ENCODE results near the gene CIROP. TPM values are rescaled to one million over a fixed set of nuclear protein-coding genes. Genes with fewer than 3 reads are reported as not detected.
A peak's percentile ranks its signal among the peaks of the same experiment; 100 is the strongest.

Gene CIROP
- total and polyA plus RNA-seq, 2 donors from 2014 or later = not detected

GRCh38 chr14:23055147-23055550, 49.6 kb downstream of the CIROP start:
- Histone ChIP-seq H3K36me3 (ENCODE audit: control insufficient read depth in 2 of 3, insufficient read depth in 3 of 3, low read length in 3 of 3) (peaks cover 2 to 10% (median 7%) of the 10 kb centered on the region in 3 donors), H3K9me3 (ENCODE audit: control insufficient read depth in 2 of 3, insufficient read depth in 1 of 3, low read length in 3 of 3) (no peaks in the 10 kb centered on the region), H3K27ac (ENCODE audit: low read depth in 2 of 2, low read length in 2 of 2) (no peak overlapping the region), H3K4me3 (ENCODE audit: low read length in 3 of 3) (no peak overlapping the region), H3K27me3 (ENCODE audit: control insufficient read depth, insufficient read depth, low read length) (no peaks in the 10 kb centered on the region), H3K9ac (ENCODE audit: low read length in 3 of 3) (no peak overlapping the region), H3K4me1 (ENCODE audit: control insufficient read depth in 2 of 3, insufficient read depth in 2 of 3, low read depth in 1 of 3, low read length in 3 of 3) (peaks cover 0 to 8% (median 4%) of the 10 kb centered on the region in 3 donors)
- FAIRE-seq (no peak), DNase-seq (peak in 1 of 5 donors; percentile 49)
- no peak for TF ChIP-seq CTCF (IDR thresholded peaks at IDR 0.05; ENCODE audit: borderline replicate concordance, extremely low read depth, insufficient read depth)
- intact Hi-C loops (cut with DNase I) = loop anchor here (5.0 kb wide), 1 partner anchor 68 kb away; no protein-coding TSS in a partner anchor

- H3K4me3 ChIP-seq (ENCODE audit: low read length in 3 of 3) = no peak overlapping the region
- no peak overlapping the region for H3K9ac ChIP-seq (ENCODE audit: low read length in 3 of 3)
- peak in 3 of 5 donors; percentile 54 to 60 (median 56) for DNase-seq
- intact Hi-C loops (cut with DNase I) = no loop called here
- H3K27ac ChIP-seq (ENCODE audit: low read depth in 2 of 2, low read length in 2 of 2) = no peak overlapping the region
- H3K9me3 ChIP-seq (ENCODE audit: control insufficient read depth in 2 of 3, insufficient read depth in 1 of 3, low read length in 3 of 3) = no peaks in the 10 kb centered on the region
- peak; percentile 18 for TF ChIP-seq CTCF (IDR thresholded peaks at IDR 0.05; ENCODE audit: borderline replicate concordance, extremely low read depth, insufficient read depth)
- no peak for FAIRE-seq
- no peaks in the 10 kb centered on the region for H3K27me3 ChIP-seq (ENCODE audit: control insufficient read depth, insufficient read depth, low read length)
- H3K36me3 ChIP-seq (ENCODE audit: control insufficient read depth in 2 of 3, insufficient read depth in 3 of 3, low read length in 3 of 3) = peaks cover 0 to 6% (median 5%) of the 10 kb centered on the region in 3 donors
- peaks cover 0 to 8% (median 4%) of the 10 kb centered on the region in 3 donors for H3K4me1 ChIP-seq (ENCODE audit: control insufficient read depth in 2 of 3, insufficient read depth in 2 of 3, low read depth in 1 of 3, low read length in 3 of 3)
These were observed 50.6 kb downstream of the CIROP start for GRCh38 chr14:23054000-23054811.

GRCh38 chr14:23053426-23053825, 51.4 kb downstream of the CIROP start:
- FAIRE-seq = no peak
- TF ChIP-seq CTCF (IDR thresholded peaks at IDR 0.05; ENCODE audit: borderline replicate concordance, extremely low read depth, insufficient read depth) = no peak
- intact Hi-C loops (cut with DNase I) = no loop called here

More at GRCh38 chr14:23053426-23053825, 51.4 kb downstream of the CIROP start:
- no peaks in the 10 kb centered on the region for H3K36me3 ChIP-seq (ENCODE audit: control insufficient read depth in 2 of 3, insufficient read depth in 3 of 3, low read length in 3 of 3)
- no peak overlapping the region for H3K9ac ChIP-seq (ENCODE audit: low read length in 3 of 3)
- no peak for DNase-seq
- H3K9me3 ChIP-seq (ENCODE audit: control insufficient read depth in 2 of 3, insufficient read depth in 1 of 3, low read length in 3 of 3) = no peaks in the 10 kb centered on the region
- no peaks in the 10 kb centered on the region for H3K27me3 ChIP-seq (ENCODE audit: control insufficient read depth, insufficient read depth, low read length)
- H3K4me1 ChIP-seq (ENCODE audit: control insufficient read depth in 2 of 3, insufficient read depth in 2 of 3, low read depth in 1 of 3, low read length in 3 of 3) = peaks cover 0 to 8% (median 4%) of the 10 kb centered on the region in 3 donors
- no peak overlapping the region for H3K27ac ChIP-seq (ENCODE audit: low read depth in 2 of 2, low read length in 2 of 2)
- no peak overlapping the region for H3K4me3 ChIP-seq (ENCODE audit: low read length in 3 of 3)
